GM21619 (cell line): ENCODE data around the gene INSYN2B.
"Not testable (repeated sequence)": the region's sequence is repeated elsewhere in the genome, so short reads cannot be mapped to it uniquely, and the experiment has no call there.

Experiments
- ATAC-seq: cut with Tn5 transposase; IDR thresholded peaks from one replicate; pipeline ENCODE4 v1.9.1; 2021; ENCODE audit not compliant: unreplicated experiment

INSYN2B gene

GRCh38 chr5:169973056-169973455 lies 7.2 kb downstream of the INSYN2B start:
- ATAC-seq, result no peak

GRCh38 chr5:169971780-169972179 lies 8.5 kb downstream of the INSYN2B start:
- no peak for ATAC-seq

GRCh38 chr5:169970911-169971765 lies 9.2 kb downstream of the INSYN2B start:
- ATAC-seq, result no peak

GRCh38 chr5:169970339-169970738 lies 10.0 kb downstream of the INSYN2B start:
- ATAC-seq, result peak; percentile 80

GRCh38 chr5:169964246-169964645 lies 16.0 kb downstream of the INSYN2B start:
- no peak for ATAC-seq

GRCh38 chr5:169960659-169961058 lies 19.6 kb downstream of the INSYN2B start:
- ATAC-seq, result no peak

- no peak for ATAC-seq
Observed at GRCh38 chr5:169958278-169958677, 22.0 kb downstream of the INSYN2B start.

GRCh38 chr5:169956756-169957155 lies 23.5 kb downstream of the INSYN2B start:
- no peak for ATAC-seq

GRCh38 chr5:169956126-169956525 lies 24.2 kb downstream of the INSYN2B start:
- ATAC-seq, result no peak

GRCh38 chr5:169954786-169955185 lies 25.5 kb downstream of the INSYN2B start:
- ATAC-seq, result no peak

GRCh38 chr5:169953196-169953595 lies 27.1 kb downstream of the INSYN2B start:
- ATAC-seq, result not testable (repeated sequence)

GRCh38 chr5:169950333-169950732 lies 30.0 kb downstream of the INSYN2B start:
- no peak for ATAC-seq

- ATAC-seq, result no peak
Observed at GRCh38 chr5:169946743-169947295, 33.5 kb downstream of the INSYN2B start.

- no peak for ATAC-seq
Observed at GRCh38 chr5:169945831-169946261, 34.4 kb downstream of the INSYN2B start.

GRCh38 chr5:169944922-169945680 lies 35.2 kb downstream of the INSYN2B start:
- peak; percentile 44 for ATAC-seq

- ATAC-seq, result no peak
Observed at GRCh38 chr5:169944115-169944514, 36.2 kb downstream of the INSYN2B start.

GRCh38 chr5:169943026-169943425 lies 37.3 kb downstream of the INSYN2B start:
- ATAC-seq, result no peak

GRCh38 chr5:169942181-169942580 lies 38.1 kb downstream of the INSYN2B start:
- ATAC-seq, result no peak

- no peak for ATAC-seq
Observed at GRCh38 chr5:169941542-169941941, 38.8 kb downstream of the INSYN2B start.

GRCh38 chr5:169939731-169940130 lies 40.6 kb downstream of the INSYN2B start:
- ATAC-seq, result no peak

- no peak for ATAC-seq
Observed at GRCh38 chr5:169938439-169938838, 41.9 kb downstream of the INSYN2B start.

GRCh38 chr5:169935762-169936161 lies 44.5 kb downstream of the INSYN2B start:
- no peak for ATAC-seq
